Stomach (tissue), 4 donors: ENCODE data around the gene SPAG9.

ENCODE experiments used
- EP300 ChIP-seq: sonication (generic); formaldehyde crosslinking; IDR thresholded peaks from one replicate; pipeline ENCODE4 v1.6.1; 2017; ENCODE audit warnings: antibody characterized with exemption
- POLR2A ChIP-seq, 4 donors: fragments of 450-650 bp; IDR thresholded peaks; one replicate each; pipeline ENCODE4 v1.6.1; 2016; ENCODE audit warnings: antibody characterized with exemption in 4 of 4, control low read depth in 2 of 4, mild to moderate bottlenecking in 1 of 4, moderate library complexity in 1 of 4
- POLR2AphosphoS5 ChIP-seq, 3 donors: sonication (generic); formaldehyde crosslinking; IDR thresholded peaks; one replicate each; pipeline ENCODE4 v1.6.1; 2016; ENCODE audit warnings: antibody characterized with exemption in 3 of 3
- TF ChIP-seq, protein P1 (sequence below), 7 experiments: fragments of 450-650 bp in 4 of 7; fragments of 200-600 bp in 3 of 7; sonication (generic) in 3 of 7; IDR thresholded peaks; one replicate each; pipeline ENCODE4 v1.5.1; 2016 to 2019; ENCODE audit warnings: antibody characterized with exemption in 7 of 7, control low read depth in 2 of 7, mild to moderate bottlenecking in 1 of 7

DNA sequence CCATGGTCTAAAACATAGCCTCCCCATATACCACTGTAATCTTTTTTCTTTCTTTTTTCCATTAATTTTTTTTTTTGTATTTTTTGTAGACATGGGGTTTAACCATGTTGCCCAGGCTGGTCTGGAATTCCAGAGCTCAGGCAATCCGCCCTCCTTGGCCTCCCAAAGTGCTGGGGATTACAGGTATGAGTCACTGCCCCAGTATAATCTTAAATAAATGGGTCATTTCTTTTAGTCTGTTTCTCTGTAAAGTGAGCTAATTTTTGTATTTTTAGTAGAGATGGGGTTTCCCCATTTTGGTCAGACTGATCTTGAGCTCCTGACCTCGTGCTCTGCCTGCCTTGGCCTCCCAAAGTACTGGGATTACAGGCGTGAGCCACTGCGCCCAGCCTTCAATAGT is 27.0 kb upstream of the SPAG9 start:
- TF ChIP-seq, protein P1, sequence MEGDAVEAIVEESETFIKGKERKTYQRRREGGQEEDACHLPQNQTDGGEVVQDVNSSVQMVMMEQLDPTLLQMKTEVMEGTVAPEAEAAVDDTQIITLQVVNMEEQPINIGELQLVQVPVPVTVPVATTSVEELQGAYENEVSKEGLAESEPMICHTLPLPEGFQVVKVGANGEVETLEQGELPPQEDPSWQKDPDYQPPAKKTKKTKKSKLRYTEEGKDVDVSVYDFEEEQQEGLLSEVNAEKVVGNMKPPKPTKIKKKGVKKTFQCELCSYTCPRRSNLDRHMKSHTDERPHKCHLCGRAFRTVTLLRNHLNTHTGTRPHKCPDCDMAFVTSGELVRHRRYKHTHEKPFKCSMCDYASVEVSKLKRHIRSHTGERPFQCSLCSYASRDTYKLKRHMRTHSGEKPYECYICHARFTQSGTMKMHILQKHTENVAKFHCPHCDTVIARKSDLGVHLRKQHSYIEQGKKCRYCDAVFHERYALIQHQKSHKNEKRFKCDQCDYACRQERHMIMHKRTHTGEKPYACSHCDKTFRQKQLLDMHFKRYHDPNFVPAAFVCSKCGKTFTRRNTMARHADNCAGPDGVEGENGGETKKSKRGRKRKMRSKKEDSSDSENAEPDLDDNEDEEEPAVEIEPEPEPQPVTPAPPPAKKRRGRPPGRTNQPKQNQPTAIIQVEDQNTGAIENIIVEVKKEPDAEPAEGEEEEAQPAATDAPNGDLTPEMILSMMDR (IDR thresholded peaks at IDR 0.05), result no peak
- TF ChIP-seq POLR2A (IDR thresholded peaks at IDR 0.05) (no peak), POLR2AphosphoS5 (IDR thresholded peaks at IDR 0.05) (no peak), EP300 (no peak)
